Inferior parietal cortex (tissue), 1 donor: ENCODE data around the gene TXNDC2.
"Not testable (repeated sequence)": the region's sequence is repeated elsewhere in the genome, so short reads cannot be mapped to it uniquely, and the experiment has no call there.

Source experiments
- DNase-seq: peaks from one replicate; pipeline ENCODE4 v3.0.0-alpha.2; 2016; ENCODE audit errors: extremely low spot score

TXNDC2 gene

GRCh38 chr18:9885170-9886004, at the start of gene TXNDC2:
TXNDC2 (plus strand) TSS chr18:9885973; CDS start chr18:9886681, 708 bp downstream.
- DNase-seq = no peak

GRCh38 chr18:9838144-9838877, 47.5 kb upstream of the TXNDC2 start:
- no peak for DNase-seq

- no peak for DNase-seq
Measured at GRCh38 chr18:9839211-9839610, 46.6 kb upstream of the TXNDC2 start.

- DNase-seq = no peak
Measured at GRCh38 chr18:9839853-9840252, 45.9 kb upstream of the TXNDC2 start.

GRCh38 chr18:9841752-9842151, 44.0 kb upstream of the TXNDC2 start:
- DNase-seq = no peak

- no peak for DNase-seq
Measured at GRCh38 chr18:9842448-9842847, 43.3 kb upstream of the TXNDC2 start.

- DNase-seq = no peak
Measured at GRCh38 chr18:9845256-9845655, 40.5 kb upstream of the TXNDC2 start.

- no peak for DNase-seq
Measured at GRCh38 chr18:9846162-9846925, 39.4 kb upstream of the TXNDC2 start.

GRCh38 chr18:9848170-9848879, 37.4 kb upstream of the TXNDC2 start:
- no peak for DNase-seq

GRCh38 chr18:9849407-9850283, 36.1 kb upstream of the TXNDC2 start:
- DNase-seq = no peak

- no peak for DNase-seq
Measured at GRCh38 chr18:9850309-9850708, 35.5 kb upstream of the TXNDC2 start.

- no peak for DNase-seq
Measured at GRCh38 chr18:9851511-9851910, 34.3 kb upstream of the TXNDC2 start.

GRCh38 chr18:9852266-9853081, 33.3 kb upstream of the TXNDC2 start:
- no peak for DNase-seq

GRCh38 chr18:9854801-9855676, 30.7 kb upstream of the TXNDC2 start:
- no peak for DNase-seq

GRCh38 chr18:9855681-9856080, 30.1 kb upstream of the TXNDC2 start:
- DNase-seq = no peak

- DNase-seq = no peak
Measured at GRCh38 chr18:9856092-9856491, 29.7 kb upstream of the TXNDC2 start.

- DNase-seq = not testable (repeated sequence)
Measured at GRCh38 chr18:9857479-9857998, 28.2 kb upstream of the TXNDC2 start.

- DNase-seq = no peak
Measured at GRCh38 chr18:9858642-9859041, 27.1 kb upstream of the TXNDC2 start.

GRCh38 chr18:9859232-9859631, 26.5 kb upstream of the TXNDC2 start:
- no peak for DNase-seq
